ENCODE data around the gene CACNA1E. TPM values are rescaled to one million over a fixed set of nuclear protein-coding genes. Genes with fewer than 3 reads are reported as not detected.
"Not testable (repeated sequence)": the region's sequence is repeated elsewhere in the genome, so short reads cannot be mapped to it uniquely, and the experiment has no call there.

CACNA1E gene
- total RNA-seq, 1 donor from 2014 or later, result 0.04 TPM

GRCh38 chr1:181821701-181822100, 338.4 kb downstream of the CACNA1E start:
- no peak for ATAC-seq

- not testable (repeated sequence) for ATAC-seq
Observed at GRCh38 chr1:181832173-181832880, 349.0 kb downstream of the CACNA1E start.

- no peak for ATAC-seq
Observed at GRCh38 chr1:181846001-181846645, 362.8 kb downstream of the CACNA1E start.

GRCh38 chr1:181846681-181847080, 363.4 kb downstream of the CACNA1E start:
- no peak for ATAC-seq

GRCh38 chr1:181849071-181849470, 365.8 kb downstream of the CACNA1E start:
- ATAC-seq, result no peak

- not testable (repeated sequence) for ATAC-seq
Observed at GRCh38 chr1:181854212-181854611, 370.9 kb downstream of the CACNA1E start.

- no peak for ATAC-seq
Observed at GRCh38 chr1:181855380-181855779, 372.1 kb downstream of the CACNA1E start.

Measured in esophagus mucosa (tissue), 1 donor.